Endometrial microvascular endothelial cells (primary cell): ENCODE measurements around the gene ARL9. TPM values are rescaled to one million over a fixed set of nuclear protein-coding genes. Genes with fewer than 3 reads are reported as not detected.
"Not testable (repeated sequence)": the region's sequence is repeated elsewhere in the genome, so short reads cannot be mapped to it uniquely, and the experiment has no call there.

Experiments used
- in situ Hi-C: cut with HindIII; loops from 2 replicates; pipeline ENCODE4 v1.10.0; 2017; ENCODE audit warnings: low sequenced_read_pairs, low pct_unique_long_range_greater_than_20kb; ENCODE audit errors: inconsistent ontology term
- total RNA-seq: library from RNA; depleted of rRNA; stranded (reverse); fragments of >200 nt; gene quantifications from one replicate; pipeline ENCODE4 v1.2.3, GENCODE V29; 2015; ENCODE audit errors: inconsistent ontology term

ARL9 gene, protein sequence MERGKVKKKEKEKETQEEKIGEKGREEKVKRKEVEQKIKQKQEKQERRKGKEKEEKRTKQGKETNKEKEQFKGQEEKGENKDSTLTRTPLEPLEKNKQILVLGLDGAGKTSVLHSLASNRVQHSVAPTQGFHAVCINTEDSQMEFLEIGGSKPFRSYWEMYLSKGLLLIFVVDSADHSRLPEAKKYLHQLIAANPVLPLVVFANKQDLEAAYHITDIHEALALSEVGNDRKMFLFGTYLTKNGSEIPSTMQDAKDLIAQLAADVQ
- 1.1 TPM for total RNA-seq

GRCh38 chr4:56505269-56506130 lies at the start of gene ARL9:
Gene ARL9 (plus strand): TSS chr4:56505791. CDS start chr4:56505863, 72 bp downstream.
- in situ Hi-C loops = no loop called here

DNA sequence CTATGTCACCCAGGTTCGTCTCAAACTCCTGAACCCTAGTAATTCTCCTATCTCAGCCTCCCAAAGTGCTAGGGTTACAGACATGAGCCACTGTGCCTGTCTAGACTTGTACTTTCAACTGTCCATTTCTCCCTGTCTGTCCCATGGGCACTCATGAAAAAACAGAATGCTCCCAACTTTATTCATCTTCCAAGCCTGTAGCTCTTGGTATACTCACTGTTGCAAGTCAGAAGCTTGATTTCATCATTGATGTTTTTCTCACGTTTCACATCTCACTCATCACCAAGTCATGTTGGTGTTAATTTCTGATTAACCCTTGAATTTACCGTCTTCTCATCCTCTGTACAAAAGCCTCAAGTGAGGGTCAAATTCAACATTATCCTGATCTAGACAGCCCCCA lies 45.5 kb upstream of the ARL9 start:
- in situ Hi-C loops = no loop called here

GRCh38 chr4:56462157-56462556 lies 43.4 kb upstream of the ARL9 start:
- in situ Hi-C loops = no loop called here

- in situ Hi-C loops = no loop called here
Measured at GRCh38 chr4:56463711-56464110, 41.9 kb upstream of the ARL9 start.

DNA sequence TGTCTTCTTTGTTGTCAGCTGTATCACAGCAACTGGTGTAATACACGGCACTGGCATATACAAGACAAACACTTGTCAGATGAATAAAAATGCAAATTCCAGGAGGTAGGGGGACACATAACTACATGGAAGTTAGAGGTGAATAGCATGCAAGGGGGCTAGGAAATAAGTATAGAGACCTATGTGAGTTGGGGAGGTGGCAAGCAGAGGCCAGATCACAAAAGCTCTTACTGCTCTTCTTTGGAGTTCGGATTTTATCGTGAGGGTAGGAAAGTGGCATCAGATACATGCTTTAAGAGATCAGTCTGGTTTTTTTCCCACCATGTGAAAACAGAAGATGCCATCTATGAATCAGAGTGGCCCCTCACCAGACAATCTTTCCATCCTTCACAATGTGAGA lies 41.0 kb upstream of the ARL9 start:
- in situ Hi-C loops = no loop called here

DNA sequence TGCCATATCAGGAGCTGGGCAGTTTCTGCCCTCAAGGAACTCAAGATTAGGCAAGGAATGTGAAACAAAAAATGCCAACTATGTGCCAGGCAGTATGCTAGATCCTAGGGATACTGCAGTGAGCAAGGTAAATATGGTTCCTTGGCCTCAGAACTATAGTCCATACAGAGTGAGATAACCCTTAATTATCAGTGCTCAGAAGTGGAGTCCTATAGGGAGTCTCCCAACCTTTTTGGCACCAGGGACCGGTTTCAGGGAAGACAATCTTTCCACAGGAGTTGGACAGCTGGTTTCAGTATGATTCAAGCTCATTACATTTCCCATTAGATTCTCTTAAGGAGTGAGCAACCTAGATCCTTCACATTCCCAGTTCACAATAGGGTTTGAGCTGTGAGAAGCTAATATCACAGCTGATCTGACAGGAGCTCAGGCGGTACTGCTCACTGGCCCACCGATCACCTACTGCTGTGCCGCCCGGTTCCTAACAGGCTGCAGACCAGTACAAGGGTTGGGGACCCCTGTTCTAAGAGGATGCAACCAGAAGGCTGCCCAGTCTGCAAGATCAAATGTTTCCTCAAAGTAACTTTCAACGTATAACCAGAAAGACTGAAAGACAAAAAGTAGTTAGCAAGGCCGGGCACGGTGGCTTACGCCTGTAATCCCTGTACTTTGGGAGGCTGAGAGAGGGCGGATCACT lies 39.8 kb upstream of the ARL9 start:
- in situ Hi-C loops = no loop called here

GRCh38 chr4:56466296-56466761 lies 39.3 kb upstream of the ARL9 start:
- in situ Hi-C loops = not testable (repeated sequence)

DNA sequence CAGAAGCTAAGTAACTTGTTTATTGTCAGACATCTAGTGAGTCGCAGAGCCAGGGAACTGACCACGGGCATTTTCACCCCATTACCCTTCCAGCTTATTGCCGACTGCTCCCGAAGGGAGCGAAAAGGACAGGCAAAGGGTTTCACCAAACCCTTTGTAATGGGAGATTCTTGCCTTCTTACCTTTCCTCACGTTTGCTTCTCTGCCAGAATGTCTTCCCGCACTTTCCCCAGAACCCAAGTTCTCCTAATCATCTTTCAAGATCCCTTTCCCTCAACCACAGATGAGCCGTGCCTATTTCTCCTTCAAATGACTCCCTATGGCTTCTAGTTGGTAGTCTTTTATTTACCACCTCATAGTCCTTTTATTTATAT lies 38.7 kb upstream of the ARL9 start:
- in situ Hi-C loops = no loop called here

GRCh38 chr4:56467284-56468096 lies 38.1 kb upstream of the ARL9 start, which contains the start of gene SRP72:
Gene SRP72 (plus strand): TSS chr4:56467617. CDS start chr4:56467636, 19 bp downstream.
- in situ Hi-C loops = no loop called here

DNA sequence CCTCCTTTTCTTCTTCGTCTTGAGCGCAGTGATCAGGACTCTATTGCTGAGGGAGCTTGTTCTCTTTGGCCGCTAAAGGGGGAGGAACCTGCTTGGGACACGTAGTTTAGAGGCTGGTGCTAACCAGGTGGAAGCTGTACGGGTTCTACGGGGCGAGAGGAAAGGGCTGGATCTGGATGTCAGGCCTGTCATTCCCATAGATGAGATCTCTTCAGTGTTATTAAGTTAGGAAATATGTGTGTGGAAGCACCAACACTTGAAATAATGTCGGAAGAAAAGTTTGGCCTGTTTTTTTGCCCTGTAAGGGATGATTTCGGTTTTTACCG lies 37.5 kb upstream of the ARL9 start:
- in situ Hi-C loops = no loop called here

DNA sequence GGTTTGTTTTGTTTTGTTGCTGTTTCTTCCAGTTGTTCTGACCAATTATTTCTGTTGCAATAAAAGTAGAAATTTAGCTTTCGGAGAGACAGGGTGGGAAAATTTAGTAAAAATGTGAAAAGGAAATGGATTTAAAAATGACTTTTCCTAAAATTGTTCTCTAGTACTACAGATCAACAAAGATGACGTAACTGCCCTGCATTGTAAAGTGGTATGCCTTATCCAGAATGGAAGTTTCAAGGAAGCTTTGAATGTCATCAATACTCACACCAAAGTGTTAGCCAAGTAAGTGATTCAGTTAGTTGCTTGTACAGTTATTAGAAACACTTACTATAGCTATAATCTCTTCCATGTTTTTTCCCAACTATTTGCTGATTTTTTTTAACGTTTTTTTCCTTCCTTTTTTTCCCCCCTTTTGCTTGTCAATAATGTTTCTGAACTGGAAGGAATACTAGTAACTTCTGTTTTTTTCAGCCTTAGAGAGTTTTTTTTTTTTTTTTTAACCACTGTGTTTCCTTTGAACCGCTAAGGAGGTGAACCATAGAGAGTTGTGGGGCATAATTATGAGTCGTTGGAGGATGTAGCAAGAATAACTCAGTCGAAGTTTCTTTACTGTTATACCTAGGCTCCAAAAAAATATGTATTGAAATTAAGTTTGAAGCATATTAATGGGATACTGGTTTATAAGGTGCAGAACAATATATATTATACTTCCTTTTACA lies 35.9 kb upstream of the ARL9 start:
- in situ Hi-C loops = no loop called here

DNA sequence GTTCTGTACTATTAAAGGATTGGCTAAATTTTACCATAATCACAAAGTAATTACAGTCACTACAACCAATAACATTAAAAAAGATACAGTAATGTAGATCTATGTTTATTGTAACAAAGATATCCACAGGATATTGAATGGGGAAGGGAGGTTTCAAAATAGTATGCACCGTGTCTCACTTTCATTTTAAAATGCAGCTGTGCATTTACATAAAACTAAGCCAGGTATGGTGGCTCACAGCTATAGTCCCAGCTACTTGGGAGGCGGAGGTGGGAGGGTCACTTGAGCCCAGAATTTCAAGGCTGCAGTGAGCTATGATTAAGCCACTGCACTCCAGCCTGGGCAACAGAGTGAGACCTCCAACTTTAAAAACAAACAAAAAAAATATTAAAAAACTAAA lies 29.7 kb upstream of the ARL9 start:
- in situ Hi-C loops = no loop called here

DNA sequence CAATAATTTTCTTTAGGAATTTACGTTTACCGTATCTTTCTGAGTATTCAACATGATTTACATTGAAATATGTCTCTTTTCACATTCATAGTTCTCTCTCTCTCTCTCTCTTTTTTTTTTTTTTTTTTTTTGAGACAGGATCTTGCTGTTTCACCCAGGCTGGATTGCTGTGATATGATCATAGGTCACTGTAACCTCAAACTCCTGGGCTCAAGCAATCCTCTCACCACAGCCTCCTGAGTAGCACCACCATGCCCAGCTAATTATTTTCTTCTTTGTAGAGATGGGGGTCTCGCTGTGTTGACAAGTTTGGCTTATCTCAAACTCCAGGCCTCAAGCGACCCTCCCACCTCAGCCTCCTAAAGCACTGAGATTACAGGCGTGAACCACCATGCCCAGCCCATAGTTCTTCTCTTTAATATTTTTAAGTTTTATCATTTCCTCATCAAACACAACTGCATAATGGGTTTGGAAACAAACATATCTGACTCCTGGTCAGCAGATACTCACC lies 28.3 kb upstream of the ARL9 start:
- in situ Hi-C loops = no loop called here

DNA sequence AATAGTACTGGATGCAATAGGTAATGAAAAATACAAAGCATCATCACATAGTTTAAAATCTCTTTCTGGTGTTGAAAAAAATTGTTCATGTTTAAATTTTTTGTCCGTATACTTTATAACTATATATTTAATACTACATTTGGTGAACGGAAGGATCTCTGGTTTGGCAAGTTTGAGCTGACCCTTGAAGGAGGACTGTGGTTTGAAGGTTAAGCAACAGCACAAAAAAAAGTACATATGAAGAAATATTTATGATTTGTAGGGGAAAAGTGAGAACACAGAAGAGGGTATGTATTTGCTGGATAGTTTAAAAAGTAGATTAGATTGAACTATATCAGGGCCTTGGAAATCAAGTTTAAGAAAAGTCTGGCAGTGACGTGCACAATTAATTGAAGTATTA lies 24.9 kb upstream of the ARL9 start:
- in situ Hi-C loops = no loop called here

DNA sequence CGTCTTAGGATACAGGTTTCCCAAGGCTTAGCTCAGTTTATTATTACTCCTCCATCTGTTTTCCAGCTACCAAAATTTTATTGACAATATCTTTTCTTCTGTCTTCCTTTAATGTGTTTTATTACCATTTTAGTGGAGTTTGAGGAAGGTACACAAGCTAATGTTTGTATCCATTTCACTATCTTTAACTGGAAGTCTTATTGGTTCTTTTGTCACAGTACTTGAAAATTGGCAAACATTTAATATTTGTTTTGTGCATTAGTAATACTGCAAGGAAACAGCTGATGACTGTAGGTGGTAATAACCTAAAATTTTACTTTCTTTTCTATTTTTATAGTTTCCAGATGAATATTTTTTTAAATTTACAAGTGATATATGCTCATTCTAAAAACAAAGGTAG lies 9.3 kb upstream of the ARL9 start:
- in situ Hi-C loops = no loop called here

DNA sequence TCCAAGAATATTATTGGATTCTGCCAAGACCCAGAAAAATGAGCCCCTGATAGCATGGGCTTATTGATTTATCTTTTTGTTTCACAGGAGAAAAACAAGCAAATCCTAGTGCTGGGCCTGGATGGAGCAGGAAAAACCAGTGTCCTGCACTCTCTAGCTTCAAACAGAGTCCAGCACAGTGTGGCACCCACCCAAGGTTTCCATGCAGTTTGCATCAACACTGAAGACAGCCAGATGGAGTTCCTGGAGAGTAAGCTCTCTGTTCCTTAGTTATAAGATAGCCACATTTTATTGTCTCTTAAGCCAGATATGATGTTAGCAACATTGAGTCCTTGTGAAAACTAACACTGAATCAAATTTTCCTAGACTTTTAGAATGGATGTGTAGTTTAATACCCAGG lies 5.5 kb downstream of the ARL9 start:
- in situ Hi-C loops = no loop called here

DNA sequence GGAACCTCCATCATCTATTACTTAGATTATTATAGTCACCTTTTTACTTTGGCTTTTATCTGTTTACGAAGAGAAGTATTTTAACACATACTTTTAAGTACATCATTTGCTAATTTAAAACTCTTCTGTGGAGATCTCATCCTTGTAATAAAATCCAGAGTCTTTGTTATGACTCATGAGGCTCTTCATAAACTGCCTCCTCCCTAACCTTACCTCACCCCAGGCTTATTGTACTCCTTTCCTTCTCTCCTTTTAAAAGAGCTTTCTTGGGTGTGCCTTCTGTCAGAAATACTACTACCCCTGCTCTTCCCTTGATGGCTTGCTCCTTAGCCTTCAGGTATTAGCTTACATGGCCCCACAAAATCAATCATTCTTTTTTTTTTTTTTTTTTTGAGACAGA lies 6.6 kb downstream of the ARL9 start:
- in situ Hi-C loops = no loop called here

DNA sequence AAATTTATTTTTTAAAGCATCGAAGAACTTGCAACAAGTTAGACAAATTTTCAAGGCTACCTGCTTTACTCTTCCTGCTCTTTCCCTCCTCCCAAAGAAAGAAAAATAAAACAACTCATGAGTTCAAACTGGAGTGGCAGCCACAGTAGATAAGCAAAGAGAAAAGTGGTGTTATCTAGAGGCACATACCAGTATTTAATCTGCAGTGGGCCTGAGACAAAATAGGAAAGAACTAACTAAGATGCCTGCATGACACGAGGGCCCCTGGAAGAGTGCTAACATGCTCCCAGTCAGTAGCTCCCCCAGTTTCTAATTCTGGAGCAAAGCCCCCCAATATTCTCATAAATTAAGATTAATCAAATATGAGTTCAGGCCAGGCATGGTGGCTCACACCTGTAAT lies 7.9 kb downstream of the ARL9 start:
- in situ Hi-C loops = no loop called here
